CD14-positive monocyte (primary cell): ENCODE measurements around the gene TNFAIP1. TPM values are rescaled to one million over a fixed set of nuclear protein-coding genes. Genes with fewer than 3 reads are reported as not detected.

Source experiments
- DNase-seq, 3 donors: peaks; one replicate each; pipeline ENCODE4 v3.0.0-alpha.2; 2011 to 2022
- H2AFZ ChIP-seq: 2 replicates; pipeline ENCODE4 v1.6.0; 2012; ENCODE audit warnings: mild to moderate bottlenecking, low read depth, low read length, inconsistent platforms; ENCODE audit not compliant: insufficient read depth, poor library complexity, severe bottlenecking
- H3K27ac ChIP-seq, 2 donors: 1 replicate in 1 of 2; 2 replicates in 1 of 2; pipeline ENCODE4 v1.5.1; 2012 to 2013; ENCODE audit warnings: low read length in 2 of 2, control low read depth in 1 of 2, inconsistent platforms in 1 of 2, low read depth in 1 of 2, mild to moderate bottlenecking in 1 of 2
- H3K27me3 ChIP-seq, 2 donors: one replicate each; pipeline versions ENCODE4 v1.6.0 to v1.6.1; 2011 to 2013; ENCODE audit warnings: low read length in 2 of 2; ENCODE audit not compliant: control insufficient read depth in 2 of 2, insufficient read depth in 2 of 2
- H3K36me3 ChIP-seq, 2 donors: replicated peaks in 1 of 2; 1 replicate in 1 of 2; 2 replicates in 1 of 2; pipeline versions ENCODE4 v1.5.1 to v1.6.1; 2012 to 2013; ENCODE audit warnings: low read length in 2 of 2, control low read depth in 1 of 2, inconsistent platforms in 1 of 2, mild to moderate bottlenecking in 1 of 2; ENCODE audit not compliant: insufficient read depth in 2 of 2, control insufficient read depth in 1 of 2
- H3K4me1 ChIP-seq, 2 donors: 1 replicate in 1 of 2; 2 replicates in 1 of 2; pipeline versions ENCODE4 v1.5.1 to v1.6.1; 2012 to 2013; ENCODE audit warnings: low read length in 2 of 2, control low read depth in 1 of 2, inconsistent platforms in 1 of 2, mild to moderate bottlenecking in 1 of 2, moderate library complexity in 1 of 2; ENCODE audit not compliant: insufficient read depth in 2 of 2, control insufficient read depth in 1 of 2
- H3K4me2 ChIP-seq: replicated peaks from 2 replicates; pipeline ENCODE3; 2012; ENCODE audit warnings: low read length, moderate library complexity, mild to moderate bottlenecking; ENCODE audit not compliant: poor library complexity, severe bottlenecking; ENCODE audit errors: extremely low read depth
- H3K4me3 ChIP-seq, 3 experiments: fragments of 200-600 bp in 1 of 3; sonication (generic) in 1 of 3; replicated peaks in 1 of 3; 1 replicate in 2 of 3; 2 replicates in 1 of 3; pipeline ENCODE4 v1.5.1; 2011 to 2013; ENCODE audit warnings: low read length in 3 of 3, mild to moderate bottlenecking in 3 of 3, control low read depth in 2 of 3, low read depth in 2 of 3, inconsistent platforms in 1 of 3, moderate library complexity in 1 of 3
- H3K79me2 ChIP-seq: 2 replicates; pipeline ENCODE4 v1.6.0; 2012; ENCODE audit warnings: mild to moderate bottlenecking, control low read depth, inconsistent platforms, low read length, moderate library complexity; ENCODE audit not compliant: insufficient read depth
- H3K9ac ChIP-seq: 2 replicates; pipeline ENCODE4 v1.6.0; 2017; ENCODE audit warnings: low read length, mild to moderate bottlenecking; ENCODE audit not compliant: insufficient read depth, poor library complexity, severe bottlenecking
- H3K9me3 ChIP-seq, 2 donors: replicated peaks in 1 of 2; 1 replicate in 1 of 2; 2 replicates in 1 of 2; pipeline versions ENCODE4 v1.5.1 to v1.6.1; 2012 to 2013; ENCODE audit warnings: low read length in 2 of 2, control low read depth in 1 of 2; ENCODE audit not compliant: control insufficient read depth in 1 of 2, insufficient read depth in 1 of 2
- H4K20me1 ChIP-seq: 2 replicates; pipeline ENCODE4 v1.6.0; 2012; ENCODE audit warnings: mild to moderate bottlenecking, low read length, control low read depth, moderate library complexity; ENCODE audit not compliant: insufficient read depth
- H3K27ac Mint-ChIP-seq, 7 donors: one replicate each; pipeline ENCODE4 v1.8.0; 2020; ENCODE audit warnings: mild to moderate bottlenecking in 7 of 7, mixed read lengths in 7 of 7, moderate library complexity in 6 of 7, inconsistent platforms in 2 of 7
- H3K27me3 Mint-ChIP-seq, 3 donors: one replicate each; pipeline ENCODE4 v1.8.0; 2021 to 2022; ENCODE audit warnings: low read depth in 3 of 3, mild to moderate bottlenecking in 3 of 3, mixed read lengths in 3 of 3, moderate library complexity in 3 of 3, inconsistent platforms in 1 of 3
- H3K36me3 Mint-ChIP-seq, 2 donors: one replicate each; pipeline ENCODE4 v1.8.0; 2020; ENCODE audit warnings: mixed read lengths in 2 of 2, inconsistent platforms in 1 of 2, mild to moderate bottlenecking in 1 of 2
- H3K4me1 Mint-ChIP-seq: one replicate; pipeline ENCODE4 v1.8.0; 2020; ENCODE audit warnings: mild to moderate bottlenecking, mixed read lengths
- H3K4me3 Mint-ChIP-seq, 2 donors: one replicate each; pipeline ENCODE4 v1.8.0; 2020; ENCODE audit warnings: mild to moderate bottlenecking in 2 of 2, mixed read lengths in 2 of 2, moderate library complexity in 1 of 2
- H3K9me3 Mint-ChIP-seq, 7 donors: one replicate each; pipeline ENCODE4 v1.8.0; 2020 to 2022; ENCODE audit warnings: mixed read lengths in 7 of 7, mild to moderate bottlenecking in 6 of 7, moderate library complexity in 6 of 7, inconsistent platforms in 2 of 7
- WGBS: methylation state at CpG from one replicate; pipeline ENCODE4 v1.1.5; 2013; ENCODE audit warnings: missing lambda C conversion rate; ENCODE audit not compliant: insufficient coverage; 5-methylcytosine and 5-hydroxymethylcytosine counted together
- intact Hi-C, 2 donors: fragments of 100-400 bp; cut with micrococcal nuclease; formaldehyde crosslinking; loops; one replicate each; pipeline versions ENCODE4 v1.15.0 to v1.15.1; 2023
- polyA plus RNA-seq, 3 donors: library from polyadenylated mRNA; depleted of rRNA in 1 of 3; unstranded in 2 of 3; stranded (reverse) in 1 of 3; fragments of 300-500 nt in 2 of 3; fragments of >200 nt in 1 of 3; fragmentation: Illumina TruSeq in 2 of 3; gene quantifications; 1 replicate in 2 of 3; 2 replicates in 1 of 3; pipeline ENCODE4 v1.2.3, GENCODE V29; 2012 to 2021
- TF ChIP-seq, protein P1 (sequence below): fragments of 200-600 bp; IDR thresholded peaks from one replicate; pipeline ENCODE4 v1.8.0; 2022; ENCODE audit warnings: antibody characterized with exemption, mild to moderate bottlenecking

TNFAIP1 gene
- polyA plus RNA-seq, 3 donors = 7.2 to 9.5 (median 9.4) TPM

- peaks cover 20 to 48% (median 29%) of the 10 kb centered on the region in 3 donors for H3K27me3 Mint-ChIP-seq
- WGBS = 2% methylated on average over 29 of the region's 29 CpGs
- H3K27ac ChIP-seq = no peak overlapping the region
- peak overlapping the region; percentile 99 for H3K4me2 ChIP-seq
- H3K36me3 Mint-ChIP-seq = peaks cover 20 to 32% of the 10 kb centered on the region in 2 donors
- no peaks in the 10 kb centered on the region for H3K9me3 ChIP-seq
- peaks cover 12 to 22% of the 10 kb centered on the region in 2 donors for H3K27me3 ChIP-seq
- H2AFZ ChIP-seq = peak overlapping the region; percentile 99
- intact Hi-C loops = no loop called here
- H3K9ac ChIP-seq = peak overlapping the region; percentile 75
- H3K27ac Mint-ChIP-seq = peak overlapping the region in 2 of 7 donors; percentile 30 to 70
- peaks cover 9 to 13% of the 10 kb centered on the region in 2 donors for H3K36me3 ChIP-seq
- TF ChIP-seq, protein P1, sequence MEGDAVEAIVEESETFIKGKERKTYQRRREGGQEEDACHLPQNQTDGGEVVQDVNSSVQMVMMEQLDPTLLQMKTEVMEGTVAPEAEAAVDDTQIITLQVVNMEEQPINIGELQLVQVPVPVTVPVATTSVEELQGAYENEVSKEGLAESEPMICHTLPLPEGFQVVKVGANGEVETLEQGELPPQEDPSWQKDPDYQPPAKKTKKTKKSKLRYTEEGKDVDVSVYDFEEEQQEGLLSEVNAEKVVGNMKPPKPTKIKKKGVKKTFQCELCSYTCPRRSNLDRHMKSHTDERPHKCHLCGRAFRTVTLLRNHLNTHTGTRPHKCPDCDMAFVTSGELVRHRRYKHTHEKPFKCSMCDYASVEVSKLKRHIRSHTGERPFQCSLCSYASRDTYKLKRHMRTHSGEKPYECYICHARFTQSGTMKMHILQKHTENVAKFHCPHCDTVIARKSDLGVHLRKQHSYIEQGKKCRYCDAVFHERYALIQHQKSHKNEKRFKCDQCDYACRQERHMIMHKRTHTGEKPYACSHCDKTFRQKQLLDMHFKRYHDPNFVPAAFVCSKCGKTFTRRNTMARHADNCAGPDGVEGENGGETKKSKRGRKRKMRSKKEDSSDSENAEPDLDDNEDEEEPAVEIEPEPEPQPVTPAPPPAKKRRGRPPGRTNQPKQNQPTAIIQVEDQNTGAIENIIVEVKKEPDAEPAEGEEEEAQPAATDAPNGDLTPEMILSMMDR = no peak
- H4K20me1 ChIP-seq = no peaks in the 10 kb centered on the region
- H3K4me3 Mint-ChIP-seq = peak overlapping the region; percentile 95
- H3K9me3 Mint-ChIP-seq = peaks cover 0 to 5% (median 0%) of the 10 kb centered on the region in 7 donors
- H3K4me1 ChIP-seq = peaks cover 20 to 30% of the 10 kb centered on the region in 2 donors
- H3K79me2 ChIP-seq = no peaks in the 10 kb centered on the region
- peaks cover 37% of the 10 kb centered on the region for H3K4me1 Mint-ChIP-seq
- peak overlapping the region; percentile 61 to 97 (median 72) for H3K4me3 ChIP-seq
- no peak for DNase-seq
Measured at GRCh38 chr17:28385037-28385400, 49.5 kb downstream of the TNFAIP1 start.

DNA sequence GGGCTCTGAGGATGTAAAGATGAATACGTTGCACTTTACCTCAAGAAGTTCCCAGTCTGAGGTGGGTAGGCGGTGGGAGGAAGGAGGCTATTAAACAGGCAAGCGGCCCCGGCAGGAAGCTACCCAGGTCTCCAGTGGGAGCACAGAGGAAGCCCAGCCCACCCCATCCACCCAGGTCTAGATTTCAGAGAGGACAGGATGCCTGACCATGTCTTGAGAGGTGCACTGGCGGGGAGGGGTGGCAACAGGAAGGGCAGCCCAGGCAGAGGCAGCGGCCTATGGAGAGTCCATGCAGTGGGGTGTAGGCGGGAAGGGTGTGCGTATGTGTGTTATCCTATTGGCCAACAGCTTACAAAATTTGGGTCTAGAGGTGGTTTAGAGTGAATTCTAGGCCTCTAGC lies 49.8 kb downstream of the TNFAIP1 start:
- DNase-seq = no peak
- intact Hi-C loops = no loop called here
- no peaks in the 10 kb centered on the region for H4K20me1 ChIP-seq
- peaks cover 9 to 17% of the 10 kb centered on the region in 2 donors for H3K36me3 ChIP-seq
- Mint-ChIP-seq H3K27ac (peak overlapping the region in 1 of 7 donors; percentile 36), H3K4me1 (peaks cover 33% of the 10 kb centered on the region), H3K4me3 (peak overlapping the region; percentile 95), H3K36me3 (peaks cover 23 to 33% of the 10 kb centered on the region in 2 donors), H3K9me3 (peaks cover 0 to 5% (median 0%) of the 10 kb centered on the region in 7 donors), H3K27me3 (peaks cover 18 to 44% (median 25%) of the 10 kb centered on the region in 3 donors)
- no peaks in the 10 kb centered on the region for H3K79me2 ChIP-seq
- no peak overlapping the region for H3K27ac ChIP-seq
- no CpG with 5 or more reads among the region's 8 CpGs for WGBS
- TF ChIP-seq, protein P1 = no peak
- peak overlapping the region; percentile 75 for H3K9ac ChIP-seq
- no peaks in the 10 kb centered on the region for H3K9me3 ChIP-seq
- H2AFZ ChIP-seq = peak overlapping the region; percentile 99
- H3K4me3 ChIP-seq = peak overlapping the region in 2 of 3 experiments; percentile 72 to 97
- H3K4me2 ChIP-seq = peak overlapping the region; percentile 99
- peaks cover 8 to 19% of the 10 kb centered on the region in 2 donors for H3K27me3 ChIP-seq
- peaks cover 20 to 30% of the 10 kb centered on the region in 2 donors for H3K4me1 ChIP-seq
